Subcutaneous adipose tissue (tissue), 4 donors: ENCODE results near the gene VEPH1. TPM values are rescaled to one million over a fixed set of nuclear protein-coding genes. Genes with fewer than 3 reads are reported as not detected.

ENCODE experiments used
- total RNA-seq, 4 donors: library from RNA; depleted of rRNA; stranded (reverse); fragments of >200 nt; gene quantifications; one replicate each; pipeline ENCODE4 v1.1.0, GENCODE V29; 2016
- TF ChIP-seq, protein P1 (sequence below): fragments of 450-650 bp; IDR thresholded peaks from one replicate; pipeline ENCODE4 v1.5.1; 2016; ENCODE audit warnings: low read depth, mild to moderate bottlenecking, control low read depth, antibody characterized with exemption, moderate library complexity

Gene VEPH1
- total RNA-seq, 4 donors from 2014 or later: 0.44 to 11.9 (median 3.1) TPM

DNA sequence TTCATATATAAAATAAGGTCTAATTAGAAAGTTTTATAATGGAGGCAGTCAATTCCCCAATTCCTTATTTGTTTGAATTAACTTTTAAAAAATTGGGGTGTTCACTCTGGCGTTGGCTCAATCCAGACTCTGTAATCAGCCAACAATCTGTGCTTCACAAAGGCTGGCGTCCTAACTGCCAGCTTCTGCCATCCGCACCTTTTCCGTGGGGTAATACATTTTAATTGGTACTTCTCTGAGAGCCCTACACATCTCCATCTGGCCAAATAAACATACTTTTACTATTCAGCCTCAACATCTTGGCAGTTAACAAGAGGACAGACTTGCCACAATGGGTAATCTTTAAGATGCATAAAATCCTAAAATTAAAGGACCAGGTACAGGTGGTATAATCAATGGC lies 218.1 kb downstream of the VEPH1 start:
- TF ChIP-seq, protein P1, sequence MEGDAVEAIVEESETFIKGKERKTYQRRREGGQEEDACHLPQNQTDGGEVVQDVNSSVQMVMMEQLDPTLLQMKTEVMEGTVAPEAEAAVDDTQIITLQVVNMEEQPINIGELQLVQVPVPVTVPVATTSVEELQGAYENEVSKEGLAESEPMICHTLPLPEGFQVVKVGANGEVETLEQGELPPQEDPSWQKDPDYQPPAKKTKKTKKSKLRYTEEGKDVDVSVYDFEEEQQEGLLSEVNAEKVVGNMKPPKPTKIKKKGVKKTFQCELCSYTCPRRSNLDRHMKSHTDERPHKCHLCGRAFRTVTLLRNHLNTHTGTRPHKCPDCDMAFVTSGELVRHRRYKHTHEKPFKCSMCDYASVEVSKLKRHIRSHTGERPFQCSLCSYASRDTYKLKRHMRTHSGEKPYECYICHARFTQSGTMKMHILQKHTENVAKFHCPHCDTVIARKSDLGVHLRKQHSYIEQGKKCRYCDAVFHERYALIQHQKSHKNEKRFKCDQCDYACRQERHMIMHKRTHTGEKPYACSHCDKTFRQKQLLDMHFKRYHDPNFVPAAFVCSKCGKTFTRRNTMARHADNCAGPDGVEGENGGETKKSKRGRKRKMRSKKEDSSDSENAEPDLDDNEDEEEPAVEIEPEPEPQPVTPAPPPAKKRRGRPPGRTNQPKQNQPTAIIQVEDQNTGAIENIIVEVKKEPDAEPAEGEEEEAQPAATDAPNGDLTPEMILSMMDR: no peak

DNA sequence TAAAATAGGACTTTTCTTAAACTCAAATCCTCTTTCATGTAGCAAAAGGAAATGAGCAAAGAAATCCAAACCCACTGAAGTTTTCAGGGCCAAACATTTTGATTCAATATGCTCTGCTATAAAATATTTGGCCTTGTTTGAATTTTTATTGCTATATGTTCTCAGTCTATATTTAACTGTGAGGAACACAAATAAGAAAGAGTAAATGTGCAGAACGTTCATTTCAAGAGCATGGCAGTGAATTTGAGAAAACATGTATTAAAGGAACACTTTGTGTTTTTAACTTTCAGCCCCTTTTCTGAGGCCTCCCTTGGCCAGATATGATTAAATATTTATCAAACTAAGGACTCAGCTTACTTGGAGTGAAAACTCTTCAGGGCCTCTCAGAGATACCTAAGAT lies 218.5 kb downstream of the VEPH1 start:
- TF ChIP-seq, protein P1: no peak

GRCh38 chr3:157282261-157283191 lies 220.7 kb downstream of the VEPH1 start:
- TF ChIP-seq, protein P1: no peak

GRCh38 chr3:157280786-157281185 lies 222.4 kb downstream of the VEPH1 start:
- TF ChIP-seq, protein P1: no peak

- TF ChIP-seq, protein P1: no peak
Measured at GRCh38 chr3:157280354-157280753, 222.9 kb downstream of the VEPH1 start.

GRCh38 chr3:157279237-157279636 lies 224.0 kb downstream of the VEPH1 start:
- TF ChIP-seq, protein P1: no peak

DNA sequence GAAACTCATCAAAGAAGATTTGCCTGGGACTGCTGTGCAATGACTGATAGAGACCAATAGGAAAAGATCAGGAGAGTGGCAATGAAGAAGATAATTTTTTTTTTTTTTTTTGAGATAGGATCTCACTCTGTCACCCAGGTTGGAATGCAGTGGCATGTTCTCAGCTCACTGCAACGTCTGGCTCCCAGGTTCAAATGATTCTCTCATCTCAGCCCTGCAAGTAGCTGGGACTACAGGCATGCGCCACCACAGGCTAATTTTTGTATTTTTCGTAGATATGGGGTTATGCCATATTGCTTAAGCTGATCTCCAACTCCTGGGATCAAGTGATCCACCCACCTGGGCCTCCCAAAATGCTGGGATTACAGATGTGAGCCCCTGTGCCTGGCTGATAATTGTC lies 226.4 kb downstream of the VEPH1 start:
- TF ChIP-seq, protein P1: no peak
